AG09309 (cell line): ENCODE measurements around the gene PTPRE.

ENCODE experiments used
- DNase-seq: peaks from one replicate; pipeline ENCODE4 v3.0.0-alpha.2; 2010; ENCODE audit warnings: low read depth
- H3K4me3 ChIP-seq: 2 replicates; pipeline ENCODE4 v1.5.1; 2011; ENCODE audit warnings: mild to moderate bottlenecking, low read depth, low read length, moderate library complexity; ENCODE audit not compliant: control insufficient read depth
- CTCF ChIP-seq: IDR thresholded peaks from 2 replicates; pipeline ENCODE4 v1.5.1; 2011; ENCODE audit warnings: mild to moderate bottlenecking, low read depth, low read length, inconsistent platforms; ENCODE audit not compliant: insufficient read depth, control insufficient read depth; ENCODE audit errors: missing control alignments

Gene PTPRE

GRCh38 chr10:127948791-127949190 is 41.9 kb downstream of the PTPRE start:
- DNase-seq: no peak
- TF ChIP-seq CTCF: no peak
- H3K4me3 ChIP-seq: no peak overlapping the region

GRCh38 chr10:127949831-127950230 is 42.9 kb downstream of the PTPRE start:
- no peak overlapping the region for H3K4me3 ChIP-seq
- no peak for TF ChIP-seq CTCF
- DNase-seq: no peak

- H3K4me3 ChIP-seq: no peak overlapping the region
- DNase-seq: no peak
- no peak for TF ChIP-seq CTCF
Measured at GRCh38 chr10:127951861-127952574, 45.1 kb downstream of the PTPRE start.

GRCh38 chr10:127952575-127952869 is 45.6 kb downstream of the PTPRE start:
- no peak overlapping the region for H3K4me3 ChIP-seq
- no peak for TF ChIP-seq CTCF
- no peak for DNase-seq

DNA sequence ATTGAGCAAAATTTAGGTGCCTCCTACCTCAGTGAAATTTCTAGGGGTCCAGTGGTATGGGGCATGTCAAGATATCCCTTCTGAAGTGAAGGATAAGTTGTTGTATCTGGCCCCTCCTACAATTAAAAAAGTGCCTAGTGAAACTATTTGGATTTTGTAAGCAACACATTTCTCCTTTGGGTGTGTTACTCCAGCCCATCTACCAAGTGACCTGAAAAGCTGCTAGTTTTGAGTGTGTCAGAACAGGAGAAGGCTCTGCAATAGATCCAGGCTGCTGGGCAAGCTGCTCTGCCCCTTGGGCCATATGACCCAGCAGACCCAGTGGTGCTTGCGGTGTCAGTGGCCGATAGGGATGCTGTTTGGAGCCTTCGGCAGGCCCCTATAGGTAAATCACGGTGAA is 46.0 kb downstream of the PTPRE start:
- no peak overlapping the region for H3K4me3 ChIP-seq
- no peak for TF ChIP-seq CTCF
- DNase-seq: no peak

DNA sequence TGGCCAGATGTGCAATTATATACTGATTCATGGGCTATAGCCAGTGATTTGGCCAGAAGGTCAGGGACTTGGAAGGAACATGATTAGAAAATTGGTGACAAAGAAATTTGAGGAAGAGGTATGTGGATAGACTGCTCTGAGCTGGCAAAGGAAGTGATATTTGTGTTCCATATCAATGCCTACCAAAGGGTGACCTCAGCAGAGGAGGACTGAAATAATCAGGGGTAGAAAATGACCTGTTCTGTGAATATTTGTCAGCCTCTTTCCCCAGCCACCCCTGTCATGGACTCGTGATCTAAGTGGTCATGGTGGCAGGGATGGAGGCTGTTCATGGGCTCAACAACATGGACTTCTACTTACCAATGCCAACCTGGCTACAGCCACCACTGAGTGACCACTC is 47.0 kb downstream of the PTPRE start:
- no peak for TF ChIP-seq CTCF
- no peak for DNase-seq
- H3K4me3 ChIP-seq: no peak overlapping the region

DNA sequence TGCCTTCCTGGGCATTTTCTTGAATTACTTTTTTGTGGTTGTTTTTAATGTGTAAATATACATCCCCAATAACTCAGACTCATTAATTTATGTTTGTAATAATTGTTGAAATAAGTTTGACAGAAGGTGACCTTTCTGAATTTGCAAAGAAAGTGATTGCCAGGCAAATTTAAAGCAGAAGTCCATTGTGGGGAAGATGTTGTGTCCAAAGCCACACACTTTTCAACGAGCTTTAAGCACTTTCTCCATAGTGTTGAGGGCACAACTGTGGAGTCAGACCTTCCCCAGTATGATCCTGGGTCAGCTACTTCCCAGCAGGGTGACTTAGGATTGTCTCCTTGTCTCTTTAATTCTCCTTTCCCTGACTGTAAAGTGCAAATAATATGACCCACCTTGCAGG is 52.5 kb downstream of the PTPRE start:
- no peak for DNase-seq
- no peak overlapping the region for H3K4me3 ChIP-seq
- no peak for TF ChIP-seq CTCF
